ENCODE measurements around the gene RAD51B.

GRCh38 chr14:68703093-68703492, 883.5 kb downstream of the RAD51B start:
- TF ChIP-seq POLR2A (IDR thresholded peaks at IDR 0.05) (no peak), EP300 (IDR thresholded peaks at IDR 0.05) (no peak)
